PFSK-1 (cell line): ENCODE data around the gene PTPMT1.

Source experiments
- FOXP2 ChIP-seq: optimal IDR thresholded peaks from 2 replicates; pipeline ENCODE3; 2011; ENCODE audit warnings: borderline replicate concordance, control low read depth, inconsistent platforms; ENCODE audit not compliant: insufficient read depth; ENCODE audit errors: extremely low read length, extremely low read depth
- POLR2AphosphoS5 ChIP-seq: IDR thresholded peaks from 2 replicates; pipeline ENCODE4 v1.6.1; 2012; ENCODE audit warnings: low read depth, mild to moderate bottlenecking, control low read depth, low read length, moderate library complexity
- SIN3A ChIP-seq: IDR thresholded peaks from 2 replicates; pipeline ENCODE4 v1.6.1; 2012; ENCODE audit warnings: mild to moderate bottlenecking, low read length, moderate library complexity, borderline replicate concordance; ENCODE audit not compliant: insufficient read depth
- TAF1 ChIP-seq: IDR thresholded peaks from 2 replicates; pipeline ENCODE4 v1.6.1; 2012; ENCODE audit warnings: low read length, control low read depth, borderline replicate concordance; ENCODE audit not compliant: insufficient read depth
- TF ChIP-seq, protein P1 (sequence below), 2 experiments: IDR thresholded peaks; 2 replicates each; pipeline versions ENCODE4 v1.6.1 to v1.8.0; 2011 to 2012; ENCODE audit warnings: low read depth in 2 of 2, low read length in 2 of 2, control low read depth in 1 of 2, inconsistent platforms in 1 of 2, mild to moderate bottlenecking in 1 of 2, moderate library complexity in 1 of 2; ENCODE audit not compliant: insufficient read depth in 1 of 2

Gene PTPMT1

DNA sequence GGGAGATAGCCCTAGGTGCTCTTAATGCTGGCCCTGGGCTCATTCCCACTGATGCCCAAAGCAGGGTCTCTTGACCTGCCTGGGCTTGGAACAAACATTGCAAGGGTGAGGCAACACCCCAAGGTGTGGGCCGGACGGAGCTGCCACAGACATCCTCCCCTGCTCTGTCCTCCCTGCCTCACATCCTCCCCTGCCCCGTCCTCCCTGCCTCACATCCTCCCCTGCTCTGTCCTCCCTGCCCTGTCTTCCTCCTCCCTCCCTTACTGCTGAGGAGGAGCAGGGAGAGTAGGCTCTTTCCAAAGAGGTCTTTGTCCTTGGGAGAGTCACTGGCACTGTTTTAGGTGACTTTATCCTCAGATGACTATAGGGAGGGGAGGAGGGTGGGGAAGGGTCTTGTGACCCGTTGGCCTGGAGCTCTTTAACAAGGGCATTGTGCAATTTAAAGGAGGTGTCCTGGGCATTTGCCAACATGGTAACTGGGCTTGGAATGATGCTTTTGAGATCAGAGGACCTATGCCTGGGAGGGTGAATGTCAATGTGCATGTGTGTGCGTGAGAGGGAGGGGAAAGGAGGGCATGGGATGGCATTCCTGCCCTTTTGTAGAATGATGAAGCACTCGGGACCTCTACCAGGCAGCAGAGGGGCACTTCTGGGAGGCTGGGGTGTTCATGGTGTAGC, 21.8 kb downstream of the PTPMT1 start:
- no peak for TF ChIP-seq SIN3A
- no peak for TF ChIP-seq TAF1
- TF ChIP-seq FOXP2 = no peak
- no peak for TF ChIP-seq POLR2AphosphoS5
- TF ChIP-seq, protein P1, sequence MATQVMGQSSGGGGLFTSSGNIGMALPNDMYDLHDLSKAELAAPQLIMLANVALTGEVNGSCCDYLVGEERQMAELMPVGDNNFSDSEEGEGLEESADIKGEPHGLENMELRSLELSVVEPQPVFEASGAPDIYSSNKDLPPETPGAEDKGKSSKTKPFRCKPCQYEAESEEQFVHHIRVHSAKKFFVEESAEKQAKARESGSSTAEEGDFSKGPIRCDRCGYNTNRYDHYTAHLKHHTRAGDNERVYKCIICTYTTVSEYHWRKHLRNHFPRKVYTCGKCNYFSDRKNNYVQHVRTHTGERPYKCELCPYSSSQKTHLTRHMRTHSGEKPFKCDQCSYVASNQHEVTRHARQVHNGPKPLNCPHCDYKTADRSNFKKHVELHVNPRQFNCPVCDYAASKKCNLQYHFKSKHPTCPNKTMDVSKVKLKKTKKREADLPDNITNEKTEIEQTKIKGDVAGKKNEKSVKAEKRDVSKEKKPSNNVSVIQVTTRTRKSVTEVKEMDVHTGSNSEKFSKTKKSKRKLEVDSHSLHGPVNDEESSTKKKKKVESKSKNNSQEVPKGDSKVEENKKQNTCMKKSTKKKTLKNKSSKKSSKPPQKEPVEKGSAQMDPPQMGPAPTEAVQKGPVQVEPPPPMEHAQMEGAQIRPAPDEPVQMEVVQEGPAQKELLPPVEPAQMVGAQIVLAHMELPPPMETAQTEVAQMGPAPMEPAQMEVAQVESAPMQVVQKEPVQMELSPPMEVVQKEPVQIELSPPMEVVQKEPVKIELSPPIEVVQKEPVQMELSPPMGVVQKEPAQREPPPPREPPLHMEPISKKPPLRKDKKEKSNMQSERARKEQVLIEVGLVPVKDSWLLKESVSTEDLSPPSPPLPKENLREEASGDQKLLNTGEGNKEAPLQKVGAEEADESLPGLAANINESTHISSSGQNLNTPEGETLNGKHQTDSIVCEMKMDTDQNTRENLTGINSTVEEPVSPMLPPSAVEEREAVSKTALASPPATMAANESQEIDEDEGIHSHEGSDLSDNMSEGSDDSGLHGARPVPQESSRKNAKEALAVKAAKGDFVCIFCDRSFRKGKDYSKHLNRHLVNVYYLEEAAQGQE (IDR thresholded peaks at IDR 0.05; ENCODE audit: insufficient read depth in 1 of 2, low read depth in 2 of 2, low read length in 2 of 2) = no peak

DNA sequence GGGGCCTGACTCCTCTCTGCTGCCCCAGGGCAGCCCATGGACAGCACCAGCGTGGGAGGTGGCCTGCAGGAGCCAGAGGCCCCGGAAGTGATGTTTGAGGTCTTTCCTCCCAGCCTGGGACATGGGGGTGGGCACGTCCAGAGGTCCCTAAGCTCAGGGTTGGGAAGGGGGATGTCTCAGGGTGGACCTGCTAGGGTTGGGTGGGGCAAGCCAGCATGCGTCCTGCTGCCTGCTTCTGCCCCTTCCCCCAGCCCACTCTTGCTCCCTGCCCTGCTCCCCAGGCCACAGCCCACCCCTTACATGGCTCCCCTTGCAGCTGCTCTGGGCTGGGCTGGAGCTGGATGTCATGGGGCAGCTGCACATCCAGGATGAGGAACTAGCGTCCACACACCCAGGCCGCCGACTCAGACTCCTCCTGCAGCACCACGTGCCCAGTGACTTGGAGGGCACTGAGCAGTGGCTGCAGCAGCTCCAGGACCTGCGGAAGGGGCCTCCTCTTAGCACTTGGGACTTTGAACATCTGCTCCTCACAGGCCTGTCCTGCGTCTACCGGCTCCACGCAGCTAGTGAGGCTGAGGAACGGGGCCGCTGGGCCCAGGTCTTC, 22.4 kb downstream of the PTPMT1 start:
- TF ChIP-seq FOXP2 (no peak), TAF1 (no peak), SIN3A (no peak), POLR2AphosphoS5 (no peak)
- TF ChIP-seq, protein P1 (IDR thresholded peaks at IDR 0.05; ENCODE audit: insufficient read depth in 1 of 2, low read depth in 2 of 2, low read length in 2 of 2) = no peak

DNA sequence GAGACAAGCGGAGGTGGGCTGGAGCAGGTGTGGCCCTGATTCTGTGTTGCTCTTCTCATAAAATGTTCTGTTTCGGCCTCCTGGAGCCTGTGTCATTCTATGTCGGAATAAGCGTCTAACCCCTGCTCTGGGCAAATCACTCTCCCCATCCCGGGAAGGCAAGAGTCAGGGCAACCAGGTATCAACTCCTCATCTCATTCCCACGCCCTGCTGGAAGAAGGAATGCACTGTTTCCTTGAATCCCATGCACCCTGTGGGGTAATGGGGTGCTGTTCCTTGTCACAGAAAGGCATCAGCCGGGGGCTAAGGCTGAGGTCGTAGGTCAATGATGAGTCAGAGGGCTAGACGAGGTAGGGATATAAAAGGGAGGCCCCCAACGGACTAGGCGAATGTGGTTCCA, 23.7 kb downstream of the PTPMT1 start:
- TF ChIP-seq FOXP2 (no peak), POLR2AphosphoS5 (no peak), SIN3A (no peak), TAF1 (no peak)
- TF ChIP-seq, protein P1 (IDR thresholded peaks at IDR 0.05; ENCODE audit: insufficient read depth in 1 of 2, low read depth in 2 of 2, low read length in 2 of 2) = no peak

DNA sequence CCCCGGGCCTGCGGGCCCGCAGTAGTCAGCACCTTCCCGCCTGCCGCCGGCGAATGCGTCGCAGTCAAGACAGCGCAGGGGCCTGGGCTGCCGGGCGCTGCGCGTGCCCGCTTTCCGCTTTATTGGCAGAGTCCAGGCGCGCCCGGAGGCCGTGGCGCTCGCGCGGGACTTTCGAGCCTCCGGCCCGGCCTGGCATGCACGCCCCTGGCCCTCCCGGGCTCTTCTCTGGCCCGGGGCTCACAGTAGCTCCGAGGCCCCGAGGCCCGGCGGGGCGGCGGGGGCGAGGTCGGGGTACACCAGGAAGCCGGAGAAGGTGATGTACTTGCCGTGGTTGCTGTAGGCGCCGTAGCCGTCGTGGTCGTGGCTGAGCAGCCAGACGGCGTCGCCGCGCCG, 24.2 kb downstream of the PTPMT1 start:
- no peak for TF ChIP-seq POLR2AphosphoS5
- TF ChIP-seq TAF1 = no peak
- TF ChIP-seq, protein P1 (IDR thresholded peaks at IDR 0.05; ENCODE audit: insufficient read depth in 1 of 2, low read depth in 2 of 2, low read length in 2 of 2) = no peak
- no peak for TF ChIP-seq FOXP2
- no peak for TF ChIP-seq SIN3A
